ENCODE results near the gene RBFA.

DNA sequence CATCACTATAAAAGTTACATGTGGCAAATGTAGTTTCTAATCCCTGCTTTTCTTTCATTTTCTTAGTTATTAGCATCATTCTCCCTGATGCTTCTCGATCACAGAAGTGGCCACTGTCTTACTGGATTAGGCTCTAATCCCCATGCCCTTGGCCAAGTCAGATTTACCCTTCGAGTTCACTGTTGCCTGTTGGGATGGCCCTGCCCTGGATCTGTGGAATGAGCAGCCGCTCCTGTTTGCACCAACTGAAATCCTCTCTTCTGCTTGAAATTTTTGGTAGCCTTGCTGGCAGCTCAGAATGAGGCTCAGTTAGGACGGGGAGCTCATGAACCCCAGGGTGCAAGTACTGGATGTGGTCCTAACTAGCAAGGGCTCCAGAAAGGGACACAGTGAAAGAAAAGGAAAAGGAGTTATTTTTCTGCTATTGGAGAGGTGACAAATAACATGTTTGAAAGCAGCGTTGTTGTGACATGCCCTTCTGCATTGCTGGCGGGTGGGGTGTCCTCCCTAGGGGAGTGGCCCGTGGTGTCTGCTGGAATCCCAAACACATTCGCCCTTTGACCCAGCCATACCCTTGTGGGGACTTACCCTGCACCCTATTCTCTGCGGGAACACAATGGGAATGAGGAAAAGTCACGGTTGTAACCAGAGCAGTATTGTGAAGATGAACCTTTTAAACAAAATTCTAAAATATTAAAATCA is 34.5 kb downstream of the RBFA start:
- TF ChIP-seq GATA2 (IDR thresholded peaks at IDR 0.05; ENCODE audit: low read depth, low read length) (no peak), GATA3 (IDR thresholded peaks at IDR 0.05; ENCODE audit: low read depth, low read length) (no peak)

Data from SH-SY5Y (cell line).